OCI-M2 (cell line): ENCODE data around the gene ENTREP3.

Experiments used
- DNase-seq: peaks from one replicate; lab custom pipeline; 2025; ENCODE audit not compliant: unreplicated experiment; lab: John Stamatoyannopoulos, UW

ENTREP3 gene

GRCh38 chr1:155202731-155203515, 52.4 kb downstream of the ENTREP3 start:
- DNase-seq: no peak

- no peak for DNase-seq
These were observed 53.1 kb downstream of the ENTREP3 start for GRCh38 chr1:155202198-155202597.

GRCh38 chr1:155200920-155201319, 54.4 kb downstream of the ENTREP3 start:
- DNase-seq: no peak

- no peak for DNase-seq
These were observed 55.5 kb downstream of the ENTREP3 start for GRCh38 chr1:155199792-155200191.

- DNase-seq: no peak
These were observed 56.8 kb downstream of the ENTREP3 start for GRCh38 chr1:155198547-155198906.

- no peak for DNase-seq
These were observed 57.3 kb downstream of the ENTREP3 start for GRCh38 chr1:155197901-155198546.
